ENCODE results near the gene RNF2. TPM values are rescaled to one million over a fixed set of nuclear protein-coding genes. Genes with fewer than 3 reads are reported as not detected.

Gene RNF2
- total RNA-seq, 1 donor from 2014 or later = 11.6 TPM

GRCh38 chr1:185110145-185110544 is 64.8 kb downstream of the RNF2 start:
- Histone ChIP-seq H3K27ac (replicated peaks) (no peak overlapping the region), H3K4me3 (no peak overlapping the region), H3K9me3 (replicated peaks) (peaks cover 38% of the 10 kb centered on the region), H3K4me1 (no peaks in the 10 kb centered on the region), H3K27me3 (ENCODE audit: low read depth) (no peaks in the 10 kb centered on the region), H3K36me3 (no peaks in the 10 kb centered on the region)
- intact Hi-C loops (cut with micrococcal nuclease) = no loop called here
- no peak for TF ChIP-seq CTCF (IDR thresholded peaks at IDR 0.05; ENCODE audit: borderline replicate concordance)
- no peak for DNase-seq

DNA sequence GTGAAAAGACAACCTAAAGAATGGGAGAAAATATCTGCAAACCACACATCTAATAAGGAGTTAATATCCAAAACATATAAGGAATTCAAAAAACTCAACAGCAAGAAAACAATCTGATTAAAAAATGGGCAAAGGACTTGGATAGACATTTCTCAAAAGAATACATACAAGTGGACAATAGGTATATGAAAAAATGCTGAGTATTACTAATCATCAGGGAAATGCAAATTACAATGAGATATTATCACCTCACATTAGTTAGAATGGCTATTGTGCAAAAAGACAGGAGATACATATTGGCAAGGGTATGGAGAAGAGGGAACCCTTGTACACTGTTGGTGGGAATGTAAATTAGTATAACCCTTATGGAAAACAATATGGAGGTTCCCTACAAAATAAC is 66.5 kb downstream of the RNF2 start:
- H3K36me3 ChIP-seq = peaks cover 4% of the 10 kb centered on the region
- intact Hi-C loops (cut with micrococcal nuclease) = no loop called here
- H3K9me3 ChIP-seq (replicated peaks) = peaks cover 38% of the 10 kb centered on the region
- TF ChIP-seq CTCF (IDR thresholded peaks at IDR 0.05; ENCODE audit: borderline replicate concordance) = no peak
- H3K4me1 ChIP-seq = no peaks in the 10 kb centered on the region
- no peak overlapping the region for H3K4me3 ChIP-seq
- H3K27ac ChIP-seq (replicated peaks) = no peak overlapping the region
- no peaks in the 10 kb centered on the region for H3K27me3 ChIP-seq (ENCODE audit: low read depth)
- no peak for DNase-seq

GRCh38 chr1:185112356-185112755 is 67.0 kb downstream of the RNF2 start:
- Histone ChIP-seq H3K4me3 (no peak overlapping the region), H3K27ac (replicated peaks) (no peak overlapping the region), H3K9me3 (replicated peaks) (peaks cover 34% of the 10 kb centered on the region), H3K4me1 (no peaks in the 10 kb centered on the region), H3K36me3 (peaks cover 5% of the 10 kb centered on the region), H3K27me3 (ENCODE audit: low read depth) (no peaks in the 10 kb centered on the region)
- intact Hi-C loops (cut with micrococcal nuclease) = no loop called here
- no peak for TF ChIP-seq CTCF (IDR thresholded peaks at IDR 0.05; ENCODE audit: borderline replicate concordance)
- DNase-seq = no peak

- no peaks in the 10 kb centered on the region for H3K9me3 ChIP-seq (replicated peaks)
- intact Hi-C loops (cut with micrococcal nuclease) = no loop called here
- H3K27me3 ChIP-seq (ENCODE audit: low read depth) = no peaks in the 10 kb centered on the region
- DNase-seq = no peak
- H3K36me3 ChIP-seq = peaks cover 93% of the 10 kb centered on the region
- no peaks in the 10 kb centered on the region for H3K4me1 ChIP-seq
- H3K4me3 ChIP-seq = no peak overlapping the region
- no peak overlapping the region for H3K27ac ChIP-seq (replicated peaks)
- TF ChIP-seq CTCF (IDR thresholded peaks at IDR 0.05; ENCODE audit: borderline replicate concordance) = no peak
Measured at GRCh38 chr1:185129708-185130107, 84.3 kb downstream of the RNF2 start.

GRCh38 chr1:185132534-185132933 is 87.2 kb downstream of the RNF2 start:
- DNase-seq = no peak
- no peak for TF ChIP-seq CTCF (IDR thresholded peaks at IDR 0.05; ENCODE audit: borderline replicate concordance)
- H3K27me3 ChIP-seq (ENCODE audit: low read depth) = no peaks in the 10 kb centered on the region
- no peaks in the 10 kb centered on the region for H3K9me3 ChIP-seq (replicated peaks)
- peaks cover 90% of the 10 kb centered on the region for H3K36me3 ChIP-seq
- no peak overlapping the region for H3K27ac ChIP-seq (replicated peaks)
- H3K4me1 ChIP-seq = no peaks in the 10 kb centered on the region
- H3K4me3 ChIP-seq = no peak overlapping the region
- intact Hi-C loops (cut with micrococcal nuclease) = no loop called here
